SH-SY5Y (cell line): Measurements from ENCODE around the gene PDK2.

ENCODE experiments used
- GATA2 ChIP-seq: IDR thresholded peaks from 2 replicates; pipeline ENCODE4 v1.6.1; 2011; ENCODE audit warnings: mild to moderate bottlenecking, low read depth, low read length
- GATA3 ChIP-seq: IDR thresholded peaks from 2 replicates; pipeline ENCODE4 v1.6.1; 2011; ENCODE audit warnings: low read depth, mild to moderate bottlenecking, low read length, moderate library complexity

DNA sequence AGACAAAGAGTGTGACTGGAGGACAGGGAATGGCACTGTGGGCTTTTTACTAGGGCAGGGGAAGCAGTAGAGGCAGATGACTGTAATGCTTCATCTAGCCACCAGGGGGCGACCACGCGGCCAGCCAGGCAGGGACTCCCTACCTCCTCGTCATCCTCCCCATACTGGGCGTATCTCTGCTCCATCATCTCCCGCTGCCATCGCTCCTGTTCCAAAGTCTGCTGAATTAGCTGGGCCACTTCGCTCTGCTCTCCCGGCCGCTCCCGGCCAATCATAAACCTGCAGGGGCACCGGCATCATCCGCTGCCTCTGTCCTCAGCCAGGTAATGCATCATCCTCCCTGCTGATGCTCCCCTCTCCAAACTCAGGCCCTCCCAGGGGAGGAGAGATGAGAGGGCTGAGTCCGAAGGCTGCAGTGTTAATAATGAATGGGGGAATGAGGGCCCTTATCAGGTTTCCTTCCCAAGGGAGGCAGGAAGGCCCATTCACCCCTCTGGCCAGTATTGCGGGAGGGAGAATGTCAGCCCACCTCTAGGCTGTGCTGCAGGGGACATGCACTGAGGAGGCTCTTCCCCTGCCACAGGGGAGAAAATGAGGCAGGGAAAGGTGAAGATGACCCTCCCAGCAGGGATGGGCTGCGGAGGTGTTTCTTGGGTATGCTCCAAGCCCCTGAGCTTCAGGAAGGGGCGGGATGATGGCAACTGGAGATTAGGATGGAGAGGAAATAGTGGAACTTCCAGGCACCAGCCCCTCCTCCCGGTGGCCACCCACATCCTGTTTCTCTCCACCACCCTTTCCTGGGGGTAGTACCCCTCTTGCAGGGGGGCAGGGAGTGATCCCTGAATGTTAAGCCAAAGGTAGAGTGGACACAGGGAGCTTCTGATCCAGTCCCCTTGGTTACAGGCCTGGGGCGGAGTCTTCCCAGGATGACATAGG lies 45.1 kb downstream of the PDK2 start:
- TF ChIP-seq GATA3 (no peak), GATA2 (peak; percentile 85)
